Endodermal cell (in vitro differentiated cells): ENCODE results near the gene PLCB3. TPM values are rescaled to one million over a fixed set of nuclear protein-coding genes. Genes with fewer than 3 reads are reported as not detected.

ENCODE experiments used
- DNase-seq: peaks from one replicate; pipeline ENCODE4 v3.0.0-alpha.2; 2017
- H3K27ac ChIP-seq: 2 replicates; pipeline ENCODE4 v1.5.1; 2013; ENCODE audit warnings: mild to moderate bottlenecking, low read depth, low read length, moderate library complexity
- H3K27me3 ChIP-seq: 2 replicates; pipeline ENCODE4 v1.6.1; 2013; ENCODE audit warnings: mild to moderate bottlenecking, low read length, moderate library complexity; ENCODE audit not compliant: insufficient read depth, control insufficient read depth, poor library complexity, severe bottlenecking
- H3K36me3 ChIP-seq: 2 replicates; pipeline ENCODE4 v1.7.0; 2013; ENCODE audit warnings: mild to moderate bottlenecking, low read length, moderate library complexity; ENCODE audit not compliant: control insufficient read depth, insufficient read depth
- H3K4me1 ChIP-seq: one replicate; pipeline ENCODE4 v1.7.0; 2013; ENCODE audit warnings: low read length; ENCODE audit not compliant: control insufficient read depth, insufficient read depth
- H3K4me3 ChIP-seq: 2 replicates; pipeline ENCODE4 v1.5.1; 2013; ENCODE audit warnings: mild to moderate bottlenecking, low read length, moderate library complexity
- H3K9ac ChIP-seq: 2 replicates; pipeline ENCODE4 v1.6.1; 2013; ENCODE audit warnings: mild to moderate bottlenecking, low read length, moderate library complexity; ENCODE audit not compliant: poor library complexity, severe bottlenecking; ENCODE audit errors: extremely low read depth
- H3K9me3 ChIP-seq: 2 replicates; pipeline ENCODE4 v1.6.1; 2013; ENCODE audit warnings: mild to moderate bottlenecking, low read length, moderate library complexity; ENCODE audit not compliant: control insufficient read depth
- H3K27ac Mint-ChIP-seq: 2 replicates; pipeline ENCODE4 v1.8.0; 2020; ENCODE audit warnings: mixed read lengths
- H3K27me3 Mint-ChIP-seq: 2 replicates; pipeline ENCODE4 v1.8.0; 2021; ENCODE audit warnings: mild to moderate bottlenecking, mixed read lengths; ENCODE audit not compliant: insufficient read depth
- H3K36me3 Mint-ChIP-seq: 2 replicates; pipeline ENCODE4 v1.8.0; 2020; ENCODE audit warnings: low read depth, mixed read lengths
- H3K4me1 Mint-ChIP-seq: 2 replicates; pipeline ENCODE4 v1.8.0; 2020; ENCODE audit warnings: mixed read lengths
- H3K4me3 Mint-ChIP-seq: 2 replicates; pipeline ENCODE4 v1.8.0; 2020; ENCODE audit warnings: mild to moderate bottlenecking, moderate library complexity, mixed read lengths
- H3K9me3 Mint-ChIP-seq: 2 replicates; pipeline ENCODE4 v1.8.0; 2020; ENCODE audit warnings: mild to moderate bottlenecking, mixed read lengths
- WGBS, 2 experiments: methylation state at CpG; one replicate each; pipeline versions ENCODE4 v1.1.5 to v1.1.7; 2013; ENCODE audit warnings: missing lambda C conversion rate in 2 of 2, mixed read lengths in 1 of 2; ENCODE audit not compliant: insufficient coverage in 1 of 2, insufficient read length in 1 of 2; 5-methylcytosine and 5-hydroxymethylcytosine counted together
- total RNA-seq, 2 donors: library from RNA; stranded (reverse); fragmentation: NEBNext Ultra II Directional in 1 of 2; extraction: Animal tissue kit (Norgen Biotek cat#: 25700) in 1 of 2; gene quantifications; 2 replicates in 1 of 2; 3 replicates in 1 of 2; pipeline ENCODE4 v1.2.1, GENCODE V29; 2021
- TF ChIP-seq, protein P1 (sequence below): fragments of 200-600 bp; sonication (generic); conservative IDR thresholded peaks from 2 replicates; pipeline ENCODE4 v1.5.0; 2021; ENCODE audit warnings: antibody characterized with exemption, mild to moderate bottlenecking

PLCB3 gene
- total RNA-seq, 2 donors from 2014 or later: 75.0 to 83.2 TPM

DNA sequence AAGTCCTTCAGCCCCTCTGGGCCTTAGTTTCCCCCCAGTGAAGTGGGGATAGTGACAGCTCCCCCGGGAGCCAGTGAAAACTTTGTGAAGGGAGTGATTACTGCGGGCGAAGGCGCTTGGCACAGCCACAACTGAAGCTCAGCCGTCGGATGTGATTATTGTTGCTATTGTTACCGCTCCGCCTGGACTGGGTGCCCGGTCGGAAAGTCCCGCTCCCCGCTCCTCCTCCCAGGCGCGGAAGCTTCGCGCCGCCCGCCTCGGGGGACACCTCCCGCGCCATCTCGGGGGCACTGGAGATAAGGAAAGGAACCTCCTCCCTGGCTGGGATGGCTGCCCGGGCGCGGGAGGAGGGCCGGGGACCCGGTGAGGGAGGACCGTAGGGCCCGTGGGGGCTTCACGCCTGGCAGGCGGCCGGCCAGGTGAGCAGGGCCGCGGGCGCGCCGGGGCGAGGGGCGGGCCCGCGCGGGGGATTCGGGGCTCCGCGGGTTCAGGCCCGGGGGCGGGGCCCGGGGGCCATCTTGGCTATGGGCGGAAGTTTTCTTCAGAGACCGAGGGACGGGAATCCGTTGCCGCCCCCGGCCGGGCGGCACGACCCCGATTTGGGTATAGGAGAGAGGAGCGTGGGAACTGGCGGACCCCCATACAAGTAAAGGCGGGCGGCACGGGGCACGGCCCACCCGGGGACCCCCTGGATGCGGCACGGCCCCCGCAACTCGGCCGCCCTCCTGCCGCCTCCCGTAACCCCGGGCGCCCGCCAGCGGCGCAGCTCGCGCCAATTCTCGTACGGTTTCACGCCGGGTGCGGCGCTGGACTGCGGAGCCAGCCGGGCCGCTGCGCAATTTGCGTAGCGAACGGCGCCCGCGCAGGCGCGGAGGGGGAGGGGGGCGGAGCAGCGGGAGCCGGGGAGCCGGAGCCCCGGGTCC, 33.9 kb downstream of the PLCB3 start, which contains the start of gene GPR137:
Gene GPR137 (plus strand): TSS at position 887 of the 923 bp plus-strand sequence. CDS start 677 bp downstream, outside the sequence.
- H3K27ac Mint-ChIP-seq: peak within 1 kb of the TSS; percentile 87
- H3K27me3 Mint-ChIP-seq: peaks cover 17% of the 10 kb centered on the region
- H3K4me3 Mint-ChIP-seq: peak within 1 kb of the TSS; percentile 69
- peaks cover 19% of the 10 kb centered on the region for H3K36me3 Mint-ChIP-seq
- Histone ChIP-seq H3K27me3 (peaks cover 10% of the 10 kb centered on the region), H3K9me3 (no peaks in the 10 kb centered on the region), H3K4me3 (peak within 1 kb of the TSS; percentile 84), H3K4me1 (no peaks in the 10 kb centered on the region), H3K9ac (peak within 1 kb of the TSS; percentile 28), H3K27ac (peak within 1 kb of the TSS; percentile 9), H3K36me3 (peaks cover 10% of the 10 kb centered on the region)
- TF ChIP-seq, protein P1, sequence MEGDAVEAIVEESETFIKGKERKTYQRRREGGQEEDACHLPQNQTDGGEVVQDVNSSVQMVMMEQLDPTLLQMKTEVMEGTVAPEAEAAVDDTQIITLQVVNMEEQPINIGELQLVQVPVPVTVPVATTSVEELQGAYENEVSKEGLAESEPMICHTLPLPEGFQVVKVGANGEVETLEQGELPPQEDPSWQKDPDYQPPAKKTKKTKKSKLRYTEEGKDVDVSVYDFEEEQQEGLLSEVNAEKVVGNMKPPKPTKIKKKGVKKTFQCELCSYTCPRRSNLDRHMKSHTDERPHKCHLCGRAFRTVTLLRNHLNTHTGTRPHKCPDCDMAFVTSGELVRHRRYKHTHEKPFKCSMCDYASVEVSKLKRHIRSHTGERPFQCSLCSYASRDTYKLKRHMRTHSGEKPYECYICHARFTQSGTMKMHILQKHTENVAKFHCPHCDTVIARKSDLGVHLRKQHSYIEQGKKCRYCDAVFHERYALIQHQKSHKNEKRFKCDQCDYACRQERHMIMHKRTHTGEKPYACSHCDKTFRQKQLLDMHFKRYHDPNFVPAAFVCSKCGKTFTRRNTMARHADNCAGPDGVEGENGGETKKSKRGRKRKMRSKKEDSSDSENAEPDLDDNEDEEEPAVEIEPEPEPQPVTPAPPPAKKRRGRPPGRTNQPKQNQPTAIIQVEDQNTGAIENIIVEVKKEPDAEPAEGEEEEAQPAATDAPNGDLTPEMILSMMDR: no peak
- peak; percentile 92 for DNase-seq
- 0% methylated on average over 22 to 100 of the region's 102 CpGs for WGBS, 2 experiments
- H3K4me1 Mint-ChIP-seq: peaks cover 4% of the 10 kb centered on the region
- H3K9me3 Mint-ChIP-seq: no peaks in the 10 kb centered on the region

DNA sequence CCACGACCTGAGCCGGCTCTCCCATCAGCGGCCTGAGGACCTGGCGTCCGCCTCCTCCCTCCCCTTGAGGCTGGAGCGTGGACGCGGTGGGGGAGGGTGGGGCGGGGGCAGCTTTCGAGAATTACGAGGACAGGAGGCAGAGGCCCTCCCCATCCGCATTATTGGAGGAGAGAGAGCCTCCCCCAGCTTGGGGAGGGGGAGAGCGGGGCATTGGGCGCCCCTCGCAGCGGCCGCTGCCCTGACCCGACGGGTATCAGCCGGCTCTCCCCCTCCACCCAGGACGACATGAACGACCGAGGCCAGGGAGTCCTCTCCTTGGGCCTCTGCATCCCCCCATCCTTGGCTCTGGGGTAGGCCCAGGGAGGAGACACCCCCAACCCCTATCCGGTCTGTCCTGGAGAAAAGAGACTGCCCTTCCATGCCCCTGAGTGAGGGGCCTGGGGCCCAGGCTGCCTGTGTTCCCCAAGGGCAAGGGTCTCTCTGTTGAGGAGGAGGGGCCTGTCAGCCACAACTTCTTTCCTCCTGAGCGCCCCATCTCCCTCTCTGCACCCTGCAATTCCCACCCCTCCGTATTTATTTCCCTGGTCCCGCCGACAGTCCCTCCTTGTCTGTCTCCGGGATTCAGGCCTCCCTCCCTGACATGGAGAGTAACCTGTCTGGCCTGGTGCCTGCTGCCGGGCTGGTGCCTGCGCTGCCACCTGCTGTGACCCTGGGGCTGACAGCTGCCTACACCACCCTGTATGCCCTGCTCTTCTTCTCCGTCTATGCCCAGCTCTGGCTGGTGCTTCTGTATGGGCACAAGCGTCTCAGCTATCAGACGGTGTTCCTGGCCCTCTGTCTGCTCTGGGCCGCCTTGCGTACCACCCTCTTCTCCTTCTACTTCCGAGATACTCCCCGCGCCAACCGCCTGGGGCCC, 34.8 kb downstream of the PLCB3 start:
- Mint-ChIP-seq H3K27ac (no peak overlapping the region), H3K4me1 (peaks cover 6% of the 10 kb centered on the region), H3K9me3 (no peaks in the 10 kb centered on the region), H3K27me3 (peaks cover 26% of the 10 kb centered on the region), H3K4me3 (peak overlapping the region; percentile 69), H3K36me3 (peaks cover 18% of the 10 kb centered on the region)
- DNase-seq: no peak
- WGBS, 2 experiments: 34 to 75% methylated on average over 15 to 37 of the region's 40 CpGs
- TF ChIP-seq, protein P1: no peak
- Histone ChIP-seq H3K36me3 (peaks cover 10% of the 10 kb centered on the region), H3K27me3 (peaks cover 19% of the 10 kb centered on the region), H3K27ac (no peak overlapping the region), H3K9ac (peak overlapping the region; percentile 15), H3K4me1 (no peaks in the 10 kb centered on the region), H3K9me3 (no peaks in the 10 kb centered on the region), H3K4me3 (peak overlapping the region; percentile 84)

DNA sequence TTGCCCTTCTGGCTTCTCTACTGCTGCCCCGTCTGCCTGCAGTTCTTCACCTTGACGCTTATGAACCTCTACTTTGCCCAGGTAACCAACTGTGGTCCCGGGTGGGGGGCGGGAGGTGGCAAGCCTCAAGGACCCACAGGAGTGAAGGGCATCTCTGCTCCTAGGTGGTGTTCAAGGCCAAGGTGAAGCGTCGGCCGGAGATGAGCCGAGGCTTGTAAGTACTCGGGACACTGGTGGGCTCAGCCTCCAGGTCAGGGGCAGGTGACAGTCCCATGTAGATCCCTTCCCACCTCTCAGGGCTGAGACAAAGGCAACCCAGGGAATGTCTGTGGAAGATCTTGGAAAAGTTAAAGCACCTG, 35.5 kb downstream of the PLCB3 start:
- Histone ChIP-seq H3K9me3 (no peaks in the 10 kb centered on the region), H3K4me1 (no peaks in the 10 kb centered on the region), H3K36me3 (peaks cover 10% of the 10 kb centered on the region), H3K27me3 (peaks cover 25% of the 10 kb centered on the region), H3K27ac (no peak overlapping the region), H3K4me3 (peak overlapping the region; percentile 84), H3K9ac (no peak overlapping the region)
- H3K27me3 Mint-ChIP-seq: peaks cover 29% of the 10 kb centered on the region
- 84 to 87% methylated on average over 4 to 9 of the region's 9 CpGs for WGBS, 2 experiments
- H3K4me3 Mint-ChIP-seq: peak overlapping the region; percentile 69
- peaks cover 12% of the 10 kb centered on the region for H3K36me3 Mint-ChIP-seq
- no peaks in the 10 kb centered on the region for H3K9me3 Mint-ChIP-seq
- TF ChIP-seq, protein P1: no peak
- DNase-seq: no peak
- H3K4me1 Mint-ChIP-seq: peaks cover 6% of the 10 kb centered on the region
- no peak overlapping the region for H3K27ac Mint-ChIP-seq
